HepG2 (cell line): ENCODE measurements around the gene PCNA. TPM values are rescaled to one million over a fixed set of nuclear protein-coding genes. Genes with fewer than 3 reads are reported as not detected.

Source experiments
- BHLHE40 ChIP-seq: IDR thresholded peaks from 2 replicates; pipeline ENCODE4 v1.6.1; 2011; ENCODE audit warnings: low read length, improper control_type of control experiment
- EP300 ChIP-seq, 3 experiments: sonication (generic) in 1 of 3; formaldehyde crosslinking in 1 of 3; IDR thresholded peaks; 2 replicates each; pipeline versions ENCODE4 v1.5.1 to v1.6.1; 2011 to 2020; ENCODE audit warnings: low read depth in 2 of 3, low read length in 2 of 3, borderline replicate concordance in 1 of 3, improper control_type of control experiment in 1 of 3, mild to moderate bottlenecking in 1 of 3, missing genetic modification reagents in 1 of 3, moderate library complexity in 1 of 3
- HOXA3 ChIP-seq: sonication (generic); formaldehyde crosslinking; IDR thresholded peaks from 2 replicates; pipeline ENCODE4 v1.5.0; 2020; ENCODE audit warnings: missing genetic modification reagents
- IRF2 ChIP-seq: IDR thresholded peaks from 2 replicates; pipeline ENCODE4 v1.6.1; 2018; ENCODE audit warnings: missing genetic modification reagents, missing compliant biosample characterization
- NFE2 ChIP-seq: sonication (generic); formaldehyde crosslinking; IDR thresholded peaks from 2 replicates; pipeline ENCODE4 v1.4.0; 2020; ENCODE audit warnings: missing genetic modification reagents
- PHB2 ChIP-seq: fragments of 450-650 bp; IDR thresholded peaks from 2 replicates; pipeline ENCODE4 v1.6.1; 2018; ENCODE audit not compliant: partially characterized antibody
- SP2 ChIP-seq: sonication (generic); formaldehyde crosslinking; IDR thresholded peaks from 2 replicates; pipeline ENCODE4 v1.5.1; 2020; ENCODE audit warnings: mild to moderate bottlenecking, missing genetic modification reagents
- STAT5B ChIP-seq: sonication (generic); formaldehyde crosslinking; IDR thresholded peaks from 2 replicates; pipeline ENCODE4 v1.4.0; 2020; ENCODE audit warnings: missing genetic modification reagents
- TERF1 ChIP-seq: sonication (generic); formaldehyde crosslinking; IDR thresholded peaks from 2 replicates; pipeline ENCODE4 v1.8.0; 2022; ENCODE audit warnings: mild to moderate bottlenecking, missing genetic modification reagents, moderate library complexity
- TRAFD1 ChIP-seq: sonication (generic); formaldehyde crosslinking; IDR thresholded peaks from 2 replicates; pipeline ENCODE4 v1.5.1; 2020; ENCODE audit warnings: missing genetic modification reagents, mild to moderate bottlenecking, borderline replicate concordance
- XRCC5 ChIP-seq: fragments of 200-400 bp; formaldehyde crosslinking; optimal IDR thresholded peaks from 2 replicates; pipeline ENCODE3; 2017; ENCODE audit warnings: mild to moderate bottlenecking, low read length
- ZNF17 ChIP-seq: sonication (generic); formaldehyde crosslinking; IDR thresholded peaks from 2 replicates; pipeline ENCODE4 v1.5.0; 2020; ENCODE audit warnings: mild to moderate bottlenecking, missing genetic modification reagents
- ZNF362 ChIP-seq: sonication (generic); formaldehyde crosslinking; IDR thresholded peaks from 2 replicates; pipeline ENCODE4 v1.4.0; 2020; ENCODE audit warnings: missing genetic modification reagents, mild to moderate bottlenecking, borderline replicate concordance
- ZNF549 ChIP-seq: sonication (generic); formaldehyde crosslinking; IDR thresholded peaks from 2 replicates; pipeline ENCODE4 v1.5.0; 2020; ENCODE audit warnings: missing genetic modification reagents
- ZNF614 ChIP-seq: IDR thresholded peaks from 2 replicates; pipeline ENCODE4 v1.6.1; 2018; ENCODE audit warnings: missing biosample characterization, missing genetic modification reagents, inconsistent platforms, borderline replicate concordance
- ZNF616 ChIP-seq: sonication (generic); formaldehyde crosslinking; IDR thresholded peaks from 2 replicates; pipeline ENCODE4 v1.5.0; 2020; ENCODE audit warnings: low read depth, mild to moderate bottlenecking, missing genetic modification reagents
- ZSCAN20 ChIP-seq: sonication (generic); formaldehyde crosslinking; IDR thresholded peaks from 2 replicates; pipeline ENCODE4 v1.4.0; 2020; ENCODE audit warnings: missing genetic modification reagents, mild to moderate bottlenecking, borderline replicate concordance
- polyA plus RNA-seq, 8 experiments: library from polyadenylated mRNA; depleted of rRNA in 3 of 8; stranded (reverse) in 7 of 8; unstranded in 1 of 8; fragments of >200 nt; fragmentation: Illumina TruSeq in 4 of 8; extraction: Trizol in 4 of 8; gene quantifications; 2 replicates each; pipeline versions ENCODE4 v1.2.1 to v1.2.3, GENCODE V29; 2011 to 2016; ENCODE audit warnings: low read depth in 4 of 8, missing spikeins in 1 of 8, mixed read lengths in 1 of 8; ENCODE audit not compliant: insufficient read depth in 1 of 8
- total RNA-seq, 5 experiments: library from RNA; depleted of rRNA; stranded (reverse); fragments of >200 nt; fragmentation: Illumina TruSeq; extraction: Trizol; gene quantifications; 2 replicates each; pipeline ENCODE4 v1.2.3, GENCODE V29; 2016; ENCODE audit warnings: low read depth in 1 of 5
- TF ChIP-seq, protein P1 (sequence below): IDR thresholded peaks from 2 replicates; pipeline ENCODE4 v1.6.1; 2012; ENCODE audit warnings: low read length, improper control_type of control experiment
- TF ChIP-seq, protein P2 (sequence below): sonication (generic); formaldehyde crosslinking; IDR thresholded peaks from 2 replicates; pipeline ENCODE4 v1.4.0; 2020; ENCODE audit warnings: missing genetic modification reagents, borderline replicate concordance

PCNA gene
- total and polyA plus RNA-seq, 2 of the 13 experiments (the other 11 are each of a cell fraction or from before 2014, with no cell fraction given), result 229 to 655 TPM

DNA sequence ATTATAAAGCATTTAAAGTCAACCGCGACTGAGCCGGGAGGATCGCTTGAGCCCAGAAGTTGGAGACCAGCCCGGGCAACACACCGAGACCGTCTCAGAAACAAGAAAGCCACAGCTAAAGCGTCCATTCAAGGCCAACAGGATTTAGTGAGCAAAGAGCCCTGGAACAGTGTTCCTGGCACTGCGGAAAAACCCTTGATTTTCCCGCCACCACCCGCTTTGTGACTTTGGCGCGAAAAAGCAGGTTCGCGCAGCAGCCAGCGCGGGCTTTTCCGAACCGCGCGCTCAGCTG is 669 bp downstream of the PCNA start (continued):
- TF ChIP-seq, protein P1, sequence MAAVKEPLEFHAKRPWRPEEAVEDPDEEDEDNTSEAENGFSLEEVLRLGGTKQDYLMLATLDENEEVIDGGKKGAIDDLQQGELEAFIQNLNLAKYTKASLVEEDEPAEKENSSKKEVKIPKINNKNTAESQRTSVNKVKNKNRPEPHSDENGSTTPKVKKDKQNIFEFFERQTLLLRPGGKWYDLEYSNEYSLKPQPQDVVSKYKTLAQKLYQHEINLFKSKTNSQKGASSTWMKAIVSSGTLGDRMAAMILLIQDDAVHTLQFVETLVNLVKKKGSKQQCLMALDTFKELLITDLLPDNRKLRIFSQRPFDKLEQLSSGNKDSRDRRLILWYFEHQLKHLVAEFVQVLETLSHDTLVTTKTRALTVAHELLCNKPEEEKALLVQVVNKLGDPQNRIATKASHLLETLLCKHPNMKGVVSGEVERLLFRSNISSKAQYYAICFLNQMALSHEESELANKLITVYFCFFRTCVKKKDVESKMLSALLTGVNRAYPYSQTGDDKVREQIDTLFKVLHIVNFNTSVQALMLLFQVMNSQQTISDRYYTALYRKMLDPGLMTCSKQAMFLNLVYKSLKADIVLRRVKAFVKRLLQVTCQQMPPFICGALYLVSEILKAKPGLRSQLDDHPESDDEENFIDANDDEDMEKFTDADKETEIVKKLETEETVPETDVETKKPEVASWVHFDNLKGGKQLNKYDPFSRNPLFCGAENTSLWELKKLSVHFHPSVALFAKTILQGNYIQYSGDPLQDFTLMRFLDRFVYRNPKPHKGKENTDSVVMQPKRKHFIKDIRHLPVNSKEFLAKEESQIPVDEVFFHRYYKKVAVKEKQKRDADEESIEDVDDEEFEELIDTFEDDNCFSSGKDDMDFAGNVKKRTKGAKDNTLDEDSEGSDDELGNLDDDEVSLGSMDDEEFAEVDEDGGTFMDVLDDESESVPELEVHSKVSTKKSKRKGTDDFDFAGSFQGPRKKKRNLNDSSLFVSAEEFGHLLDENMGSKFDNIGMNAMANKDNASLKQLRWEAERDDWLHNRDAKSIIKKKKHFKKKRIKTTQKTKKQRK, result no peak
- TF ChIP-seq ZNF362 (CRISPR knock-in tag) (no peak), TRAFD1 (CRISPR knock-in tag) (no peak), ZNF549 (CRISPR knock-in tag) (no peak), NFE2 (no peak), EP300 (IDR thresholded peaks at IDR 0.05; ENCODE audit: low read depth in 2 of 2, low read length in 2 of 2) (no peak), EP300 (CRISPR knock-in tag; IDR thresholded peaks at IDR 0.05; ENCODE audit: borderline replicate concordance) (peak; percentile 35; the same call in 1 of the 2 replicates), ZNF616 (CRISPR knock-in tag) (no peak; the same call in 1 of the 2 replicates), HOXA3 (CRISPR knock-in tag) (no peak; the same call in 1 of the 2 replicates), IRF2 (CRISPR knock-in tag) (no peak), BHLHE40 (no peak), PHB2 (no peak), TERF1 (CRISPR knock-in tag) (no peak; the same call in 1 of the 2 replicates), ZSCAN20 (CRISPR knock-in tag) (peak; percentile 99), ZNF614 (CRISPR knock-in tag) (peak; percentile 63; the same call in 1 of the 2 replicates), ZNF17 (CRISPR knock-in tag) (0 out of 2 replicates have a peak, but pooled peaks have one; percentile 99), STAT5B (CRISPR knock-in tag) (peak; percentile 98), SP2 (CRISPR knock-in tag) (no peak), XRCC5 (no peak)
- TF ChIP-seq, protein P2, sequence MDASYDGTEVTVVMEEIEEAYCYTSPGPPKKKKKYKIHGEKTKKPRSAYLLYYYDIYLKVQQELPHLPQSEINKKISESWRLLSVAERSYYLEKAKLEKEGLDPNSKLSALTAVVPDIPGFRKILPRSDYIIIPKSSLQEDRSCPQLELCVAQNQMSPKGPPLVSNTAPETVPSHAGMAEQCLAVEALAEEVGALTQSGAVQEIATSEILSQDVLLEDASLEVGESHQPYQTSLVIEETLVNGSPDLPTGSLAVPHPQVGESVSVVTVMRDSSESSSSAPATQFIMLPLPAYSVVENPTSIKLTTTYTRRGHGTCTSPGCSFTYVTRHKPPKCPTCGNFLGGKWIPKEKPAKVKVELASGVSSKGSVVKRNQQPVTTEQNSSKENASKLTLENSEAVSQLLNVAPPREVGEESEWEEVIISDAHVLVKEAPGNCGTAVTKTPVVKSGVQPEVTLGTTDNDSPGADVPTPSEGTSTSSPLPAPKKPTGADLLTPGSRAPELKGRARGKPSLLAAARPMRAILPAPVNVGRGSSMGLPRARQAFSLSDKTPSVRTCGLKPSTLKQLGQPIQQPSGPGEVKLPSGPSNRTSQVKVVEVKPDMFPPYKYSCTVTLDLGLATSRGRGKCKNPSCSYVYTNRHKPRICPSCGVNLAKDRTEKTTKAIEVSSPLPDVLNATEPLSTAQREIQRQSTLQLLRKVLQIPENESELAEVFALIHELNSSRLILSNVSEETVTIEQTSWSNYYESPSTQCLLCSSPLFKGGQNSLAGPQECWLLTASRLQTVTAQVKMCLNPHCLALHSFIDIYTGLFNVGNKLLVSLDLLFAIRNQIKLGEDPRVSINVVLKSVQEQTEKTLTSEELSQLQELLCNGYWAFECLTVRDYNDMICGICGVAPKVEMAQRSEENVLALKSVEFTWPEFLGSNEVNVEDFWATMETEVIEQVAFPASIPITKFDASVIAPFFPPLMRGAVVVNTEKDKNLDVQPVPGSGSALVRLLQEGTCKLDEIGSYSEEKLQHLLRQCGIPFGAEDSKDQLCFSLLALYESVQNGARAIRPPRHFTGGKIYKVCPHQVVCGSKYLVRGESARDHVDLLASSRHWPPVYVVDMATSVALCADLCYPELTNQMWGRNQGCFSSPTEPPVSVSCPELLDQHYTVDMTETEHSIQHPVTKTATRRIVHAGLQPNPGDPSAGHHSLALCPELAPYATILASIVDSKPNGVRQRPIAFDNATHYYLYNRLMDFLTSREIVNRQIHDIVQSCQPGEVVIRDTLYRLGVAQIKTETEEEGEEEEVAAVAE, result no peak
